GM12874 (cell line): ENCODE data around the gene NINJ1.

Experiments used
- CTCF ChIP-seq: IDR thresholded peaks from 2 replicates; pipeline ENCODE4 v1.5.1; 2011; ENCODE audit warnings: low read depth, mild to moderate bottlenecking, control low read depth, low read length, moderate library complexity; ENCODE audit not compliant: insufficient read depth

The NINJ1 gene

DNA sequence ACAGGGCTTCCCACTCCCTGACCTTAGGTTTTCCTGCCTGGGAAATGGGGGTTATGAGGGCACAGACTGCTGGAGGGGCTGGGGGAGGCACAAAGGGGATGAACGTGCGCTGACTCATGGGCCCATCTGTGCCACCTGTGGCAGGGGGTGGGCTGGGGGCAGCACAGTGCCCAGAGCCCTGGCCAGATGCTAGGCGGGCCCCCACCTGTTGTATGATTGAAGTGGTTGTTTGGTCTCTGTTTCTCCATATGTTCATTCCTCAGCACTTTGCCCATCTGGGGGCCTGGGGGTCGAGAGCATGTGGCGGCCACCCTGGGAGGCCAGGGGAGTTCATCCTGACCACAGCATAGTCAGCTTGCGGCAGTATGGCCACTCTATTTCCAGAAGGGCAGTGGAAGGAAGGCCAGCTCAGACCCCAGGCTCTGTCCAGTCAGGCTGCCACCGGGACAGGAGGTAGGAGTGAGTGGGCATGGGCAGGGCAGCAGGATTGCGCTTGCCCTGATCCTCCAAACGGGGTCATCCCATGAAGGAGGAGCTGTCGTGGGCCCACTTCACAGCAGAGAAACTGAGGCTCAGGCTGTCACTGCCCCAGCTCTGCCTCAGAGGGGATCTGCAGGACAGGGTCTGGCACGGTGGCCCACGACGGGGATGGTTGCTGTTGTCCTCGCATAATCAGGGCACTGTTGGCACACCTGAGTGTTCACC, 841 bp upstream of the NINJ1 start:
- no peak for TF ChIP-seq CTCF

DNA sequence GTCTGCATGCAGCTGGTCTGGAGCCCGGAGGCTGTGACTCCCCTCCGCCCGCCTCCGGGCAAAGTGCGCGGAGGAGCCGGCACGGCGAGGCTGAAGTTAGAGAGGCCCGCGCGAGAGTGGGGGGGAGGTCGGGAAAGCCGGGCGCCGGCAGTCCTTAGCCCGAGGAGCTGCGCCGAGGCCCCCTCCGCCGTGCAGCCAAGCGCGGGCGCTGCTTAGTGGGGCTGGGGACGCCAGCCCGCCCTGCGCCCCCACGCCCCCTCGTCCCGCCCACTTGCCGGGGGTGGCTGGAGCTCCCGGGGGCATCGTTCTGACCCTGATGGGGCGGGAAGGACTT, 403 bp downstream of the NINJ1 start:
- no peak for TF ChIP-seq CTCF

- no peak for TF ChIP-seq CTCF
These were observed 938 bp downstream of the NINJ1 start for GRCh38 chr9:93132946-93133680.

DNA sequence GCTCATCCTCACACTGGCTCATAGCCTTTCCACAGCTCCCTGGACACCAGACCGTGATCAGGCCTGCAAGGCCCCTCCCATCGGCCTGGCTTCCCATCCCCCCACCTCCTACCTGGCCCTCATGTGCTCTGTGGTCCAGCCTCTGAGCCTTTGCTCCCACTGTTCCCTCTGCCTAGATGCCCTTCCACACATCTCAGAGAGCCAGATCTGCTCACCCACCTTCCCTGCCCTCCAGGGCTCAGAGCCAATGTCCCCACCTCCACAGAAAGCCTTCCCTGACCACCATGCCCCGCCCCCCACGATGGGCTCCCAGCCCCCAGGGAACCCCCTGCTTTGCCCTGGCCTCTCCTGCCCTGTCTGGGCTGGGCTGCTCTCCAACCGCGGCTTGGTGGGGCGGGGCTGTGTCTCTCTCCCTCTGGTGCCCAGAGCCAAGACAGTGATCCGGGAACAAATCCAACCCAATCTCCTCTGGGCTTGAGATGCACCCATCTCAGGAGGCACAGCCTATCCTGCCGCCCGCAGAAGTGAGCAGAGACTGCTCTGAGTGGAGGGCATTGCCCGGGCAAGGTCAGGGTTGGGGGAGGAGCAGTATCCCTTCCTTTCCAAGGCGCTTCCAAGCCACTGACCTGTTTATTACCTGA, 1.6 kb downstream of the NINJ1 start:
- TF ChIP-seq CTCF = no peak

GRCh38 chr9:93131599-93132286, 2.3 kb downstream of the NINJ1 start:
- TF ChIP-seq CTCF = no peak

GRCh38 chr9:93130861-93131481, 3.1 kb downstream of the NINJ1 start:
- TF ChIP-seq CTCF = no peak
